Measurements from ENCODE around the gene CHST10. TPM values are rescaled to one million over a fixed set of nuclear protein-coding genes. Genes with fewer than 3 reads are reported as not detected.

The CHST10 gene
- total and polyA plus RNA-seq, 4 donors = 2.1 to 6.7 (median 4.9) TPM

- Histone ChIP-seq H3K27me3 (ENCODE audit: control insufficient read depth in 1 of 2, insufficient read depth in 2 of 2, low read length in 1 of 2) (no peaks in the 10 kb centered on the region), H3K27ac (ENCODE audit: low read depth in 1 of 2, low read length in 2 of 2) (no peak overlapping the region), H3K4me3 (ENCODE audit: low read length in 2 of 2) (no peak overlapping the region), H3K36me3 (ENCODE audit: control insufficient read depth in 1 of 2, insufficient read depth in 2 of 2, low read length in 1 of 2) (peaks cover 0 to 10% of the 10 kb centered on the region in 2 donors), H3K9me3 (ENCODE audit: control insufficient read depth, low read length) (no peaks in the 10 kb centered on the region), H3K4me1 (ENCODE audit: control insufficient read depth in 1 of 2, insufficient read depth in 2 of 2, low read length in 2 of 2) (no peaks in the 10 kb centered on the region)
- 89 to 90% methylated on average over 7 of the region's 7 CpGs for WGBS, 2 donors
- intact Hi-C loops (cut with DNase I) = no loop called here
- DNase-seq = no peak
- ATAC-seq (ENCODE audit: low FRiP score) = no peak
Observed at GRCh38 chr2:100404411-100404810, 13.1 kb downstream of the CHST10 start.

DNA sequence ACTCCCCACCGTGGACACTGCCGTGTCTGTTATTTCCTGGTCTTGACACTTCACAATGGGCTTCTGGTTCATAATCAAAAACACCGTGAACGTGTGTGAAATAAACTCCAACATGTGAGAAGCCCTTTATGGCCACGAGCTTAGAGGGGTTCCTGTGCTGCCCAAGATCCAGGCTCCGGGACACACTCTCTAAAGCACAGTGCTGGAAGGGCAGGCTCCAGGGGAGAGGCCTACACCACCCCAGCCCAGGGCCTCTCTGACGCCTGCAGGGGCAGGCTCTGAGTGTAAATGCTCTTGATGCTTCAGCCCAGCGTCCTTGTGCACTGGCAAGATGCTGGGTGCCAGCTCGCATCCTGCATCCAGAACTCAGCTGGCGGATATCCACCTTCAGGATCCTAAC, 13.7 kb downstream of the CHST10 start:
- Histone ChIP-seq H3K4me3 (ENCODE audit: low read length in 2 of 2) (no peak overlapping the region), H3K9me3 (ENCODE audit: control insufficient read depth, low read length) (no peaks in the 10 kb centered on the region), H3K4me1 (ENCODE audit: control insufficient read depth in 1 of 2, insufficient read depth in 2 of 2, low read length in 2 of 2) (no peaks in the 10 kb centered on the region), H3K27ac (ENCODE audit: low read depth in 1 of 2, low read length in 2 of 2) (no peak overlapping the region), H3K27me3 (ENCODE audit: control insufficient read depth in 1 of 2, insufficient read depth in 2 of 2, low read length in 1 of 2) (no peaks in the 10 kb centered on the region), H3K36me3 (ENCODE audit: control insufficient read depth in 1 of 2, insufficient read depth in 2 of 2, low read length in 1 of 2) (peaks cover 0 to 10% of the 10 kb centered on the region in 2 donors)
- 89% methylated on average over 10 of the region's 10 CpGs for WGBS, 2 donors
- no peak for ATAC-seq (ENCODE audit: low FRiP score)
- intact Hi-C loops (cut with DNase I) = no loop called here
- no peak for DNase-seq

GRCh38 chr2:100401268-100401667, 16.2 kb downstream of the CHST10 start:
- 95 to 96% methylated on average over 7 of the region's 7 CpGs for WGBS, 2 donors
- Histone ChIP-seq H3K27ac (ENCODE audit: low read depth in 1 of 2, low read length in 2 of 2) (no peak overlapping the region), H3K4me3 (ENCODE audit: low read length in 2 of 2) (no peak overlapping the region), H3K27me3 (ENCODE audit: control insufficient read depth in 1 of 2, insufficient read depth in 2 of 2, low read length in 1 of 2) (no peaks in the 10 kb centered on the region), H3K9me3 (ENCODE audit: control insufficient read depth, low read length) (no peaks in the 10 kb centered on the region), H3K4me1 (ENCODE audit: control insufficient read depth in 1 of 2, insufficient read depth in 2 of 2, low read length in 2 of 2) (no peaks in the 10 kb centered on the region), H3K36me3 (ENCODE audit: control insufficient read depth in 1 of 2, insufficient read depth in 2 of 2, low read length in 1 of 2) (peaks cover 0 to 8% of the 10 kb centered on the region in 2 donors)
- intact Hi-C loops (cut with DNase I) = no loop called here
- ATAC-seq (ENCODE audit: low FRiP score) = no peak
- no peak for DNase-seq

GRCh38 chr2:100399714-100400113, 17.8 kb downstream of the CHST10 start:
- H3K4me3 ChIP-seq (ENCODE audit: low read length in 2 of 2) = no peak overlapping the region
- WGBS, 2 donors = 96 to 97% methylated on average over 9 of the region's 9 CpGs
- peaks cover 0 to 5% of the 10 kb centered on the region in 2 donors for H3K36me3 ChIP-seq (ENCODE audit: control insufficient read depth in 1 of 2, insufficient read depth in 2 of 2, low read length in 1 of 2)
- no peaks in the 10 kb centered on the region for H3K4me1 ChIP-seq (ENCODE audit: control insufficient read depth in 1 of 2, insufficient read depth in 2 of 2, low read length in 2 of 2)
- DNase-seq (no peak), ATAC-seq (ENCODE audit: low FRiP score) (no peak)
- no peak overlapping the region for H3K27ac ChIP-seq (ENCODE audit: low read depth in 1 of 2, low read length in 2 of 2)
- intact Hi-C loops (cut with DNase I) = no loop called here
- H3K9me3 ChIP-seq (ENCODE audit: control insufficient read depth, low read length) = no peaks in the 10 kb centered on the region
- H3K27me3 ChIP-seq (ENCODE audit: control insufficient read depth in 1 of 2, insufficient read depth in 2 of 2, low read length in 1 of 2) = no peaks in the 10 kb centered on the region

DNA sequence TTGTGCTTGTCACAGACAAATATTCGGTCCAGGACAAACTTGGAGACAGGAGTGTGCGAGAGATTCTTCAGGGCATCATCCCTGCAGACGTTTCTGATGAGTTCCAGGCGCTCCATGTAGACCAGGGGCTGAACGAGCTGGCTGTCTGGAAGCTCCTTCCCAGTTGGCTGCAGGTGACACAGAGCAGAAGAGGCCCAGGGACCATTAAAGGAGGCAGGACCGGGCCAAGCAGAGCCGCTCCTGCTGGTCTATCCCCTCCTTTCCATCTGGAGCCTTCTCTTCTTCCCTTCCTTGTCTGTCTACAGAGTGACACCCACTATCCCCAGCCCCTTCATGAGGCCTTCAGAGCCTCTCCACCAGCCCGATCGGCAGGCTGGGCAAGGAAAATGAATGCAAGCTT, 19.5 kb downstream of the CHST10 start:
- no peaks in the 10 kb centered on the region for H3K27me3 ChIP-seq (ENCODE audit: control insufficient read depth in 1 of 2, insufficient read depth in 2 of 2, low read length in 1 of 2)
- intact Hi-C loops (cut with DNase I) = no loop called here
- WGBS, 2 donors = 87 to 88% methylated on average over 9 of the region's 9 CpGs
- ATAC-seq (ENCODE audit: low FRiP score) = no peak
- H3K4me1 ChIP-seq (ENCODE audit: control insufficient read depth in 1 of 2, insufficient read depth in 2 of 2, low read length in 2 of 2) = no peaks in the 10 kb centered on the region
- no peak overlapping the region for H3K27ac ChIP-seq (ENCODE audit: low read depth in 1 of 2, low read length in 2 of 2)
- H3K4me3 ChIP-seq (ENCODE audit: low read length in 2 of 2) = no peak overlapping the region
- DNase-seq = no peak
- no peaks in the 10 kb centered on the region for H3K9me3 ChIP-seq (ENCODE audit: control insufficient read depth, low read length)
- H3K36me3 ChIP-seq (ENCODE audit: control insufficient read depth in 1 of 2, insufficient read depth in 2 of 2, low read length in 1 of 2) = peaks cover 0 to 8% of the 10 kb centered on the region in 2 donors

GRCh38 chr2:100397118-100397860, 20.2 kb downstream of the CHST10 start:
- intact Hi-C loops (cut with DNase I) = no loop called here
- Histone ChIP-seq H3K4me1 (ENCODE audit: control insufficient read depth in 1 of 2, insufficient read depth in 2 of 2, low read length in 2 of 2) (no peaks in the 10 kb centered on the region), H3K27ac (ENCODE audit: low read depth in 1 of 2, low read length in 2 of 2) (no peak overlapping the region), H3K27me3 (ENCODE audit: control insufficient read depth in 1 of 2, insufficient read depth in 2 of 2, low read length in 1 of 2) (no peaks in the 10 kb centered on the region), H3K9me3 (ENCODE audit: control insufficient read depth, low read length) (no peaks in the 10 kb centered on the region), H3K36me3 (ENCODE audit: control insufficient read depth in 1 of 2, insufficient read depth in 2 of 2, low read length in 1 of 2) (peaks cover 0 to 6% of the 10 kb centered on the region in 2 donors), H3K4me3 (ENCODE audit: low read length in 2 of 2) (no peak overlapping the region)
- WGBS, 2 donors = 83 to 89% methylated on average over 12 of the region's 12 CpGs
- ATAC-seq (ENCODE audit: low FRiP score) = no peak
- DNase-seq = no peak

DNA sequence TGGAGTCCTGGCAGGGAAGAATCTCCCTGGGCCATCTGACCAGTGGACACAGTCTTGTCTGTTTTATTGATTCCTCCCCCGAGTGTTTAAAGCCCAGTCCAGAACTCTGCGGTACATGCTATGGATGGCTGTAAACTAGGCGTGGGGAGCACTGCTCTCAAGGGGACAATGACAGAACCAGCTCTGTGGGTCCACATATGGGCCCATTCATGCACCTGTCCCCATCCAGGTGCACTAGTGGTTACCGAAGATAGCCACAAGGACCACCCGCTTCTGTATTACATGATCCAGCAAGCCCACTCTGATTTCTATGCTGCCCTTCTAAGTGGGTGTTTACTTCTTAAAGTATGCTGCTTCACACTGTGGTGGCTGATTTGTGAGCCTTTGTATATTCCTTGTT, 21.0 kb downstream of the CHST10 start:
- 97% methylated on average over 5 of the region's 5 CpGs for WGBS, 2 donors
- Histone ChIP-seq H3K9me3 (ENCODE audit: control insufficient read depth, low read length) (no peaks in the 10 kb centered on the region), H3K4me1 (ENCODE audit: control insufficient read depth in 1 of 2, insufficient read depth in 2 of 2, low read length in 2 of 2) (no peaks in the 10 kb centered on the region), H3K27ac (ENCODE audit: low read depth in 1 of 2, low read length in 2 of 2) (no peak overlapping the region), H3K4me3 (ENCODE audit: low read length in 2 of 2) (no peak overlapping the region), H3K27me3 (ENCODE audit: control insufficient read depth in 1 of 2, insufficient read depth in 2 of 2, low read length in 1 of 2) (no peaks in the 10 kb centered on the region), H3K36me3 (ENCODE audit: control insufficient read depth in 1 of 2, insufficient read depth in 2 of 2, low read length in 1 of 2) (peaks cover 0 to 5% of the 10 kb centered on the region in 2 donors)
- no peak for ATAC-seq (ENCODE audit: low FRiP score)
- no peak for DNase-seq
- intact Hi-C loops (cut with DNase I) = no loop called here

GRCh38 chr2:100395532-100396350, 21.7 kb downstream of the CHST10 start:
- DNase-seq = no peak

More at GRCh38 chr2:100395532-100396350, 21.7 kb downstream of the CHST10 start:
- ATAC-seq (ENCODE audit: low FRiP score) = no peak
- H3K27ac ChIP-seq (ENCODE audit: low read depth in 1 of 2, low read length in 2 of 2) = no peak overlapping the region
- WGBS, 2 donors = 86 to 88% methylated on average over 15 of the region's 15 CpGs
- no peaks in the 10 kb centered on the region for H3K9me3 ChIP-seq (ENCODE audit: control insufficient read depth, low read length)
- H3K4me3 ChIP-seq (ENCODE audit: low read length in 2 of 2) = no peak overlapping the region
- no peaks in the 10 kb centered on the region for H3K4me1 ChIP-seq (ENCODE audit: control insufficient read depth in 1 of 2, insufficient read depth in 2 of 2, low read length in 2 of 2)
- H3K27me3 ChIP-seq (ENCODE audit: control insufficient read depth in 1 of 2, insufficient read depth in 2 of 2, low read length in 1 of 2) = no peaks in the 10 kb centered on the region
- peaks cover 0 to 5% of the 10 kb centered on the region in 2 donors for H3K36me3 ChIP-seq (ENCODE audit: control insufficient read depth in 1 of 2, insufficient read depth in 2 of 2, low read length in 1 of 2)
- intact Hi-C loops (cut with DNase I) = no loop called here
